Panc1 (cell line): ENCODE measurements around the gene SPAG6. TPM values are rescaled to one million over a fixed set of nuclear protein-coding genes. Genes with fewer than 3 reads are reported as not detected.

Experiments used
- ATAC-seq: fragments of 200-7000 bp; cut with Tn5 transposase; 2 replicates; pipeline ENCODE4 v1.9.1; 2020; ENCODE audit warnings: mild to moderate bottlenecking, moderate library complexity
- Bru-seq: library from RNA; stranded (reverse); fragments of 400-500 nt; gene quantifications from one replicate; lab custom pipeline; 2021; lab: Mats Ljungman, UMichigan
- BruChase-seq, 2 experiments: library from RNA; stranded (reverse); fragments of 400-500 nt; gene quantifications; one replicate each; lab custom pipeline; 2021; lab: Mats Ljungman, UMichigan
- BruUV-seq: library from RNA; stranded (reverse); fragments of 400-500 nt; replicated peaks from 2 replicates; lab custom pipeline; 2021; lab: Mats Ljungman, UMichigan
- CTCF ChIA-PET: fragments of 300-600 bp; sonication (Branson Sonifier 250); formaldehyde crosslinking; loops from one replicate; lab custom pipeline; 2022; ENCODE audit warnings: antibody characterized with exemption; lab: Charles Lee
- POLR2A ChIA-PET: fragments of 300-600 bp; sonication (Branson Sonifier 250); formaldehyde crosslinking; loops from one replicate; lab custom pipeline; 2022; ENCODE audit warnings: antibody characterized with exemption; lab: Charles Lee
- DNase-seq: peaks from one replicate; pipeline ENCODE4 v3.0.0-alpha.2; 2010; ENCODE audit warnings: low read depth, low spot score
- H3K27ac ChIP-seq: 2 replicates; pipeline ENCODE4 v1.5.1; 2011; ENCODE audit warnings: mild to moderate bottlenecking, low read length, inconsistent platforms
- H3K27me3 ChIP-seq: fragments of 200-500 bp; sonication (Bioruptor generic); 2 replicates; pipeline ENCODE4 v1.6.0; 2014; ENCODE audit warnings: low read length, inconsistent platforms; ENCODE audit not compliant: control insufficient read depth, insufficient read depth
- H3K36me3 ChIP-seq: fragments of 200-500 bp; sonication (Bioruptor generic); 2 replicates; pipeline ENCODE4 v1.5.1; 2014; ENCODE audit warnings: inconsistent platforms, mild to moderate bottlenecking, low read length, moderate library complexity; ENCODE audit not compliant: control insufficient read depth, insufficient read depth
- H3K4me1 ChIP-seq: 2 replicates; pipeline ENCODE4 v1.5.1; 2011; ENCODE audit warnings: inconsistent platforms, mild to moderate bottlenecking, low read length, moderate library complexity; ENCODE audit not compliant: control insufficient read depth, insufficient read depth
- H3K4me3 ChIP-seq, 2 experiments: 2 replicates each; pipeline ENCODE4 v1.5.1; 2011 to 2012; ENCODE audit warnings: low read depth in 2 of 2, low read length in 2 of 2, mild to moderate bottlenecking in 2 of 2, inconsistent platforms in 1 of 2, moderate library complexity in 1 of 2
- H3K9me3 ChIP-seq: fragments of 200-500 bp; sonication (Bioruptor generic); 2 replicates; pipeline ENCODE4 v1.5.1; 2014; ENCODE audit warnings: low read depth, mild to moderate bottlenecking, inconsistent platforms, low read length, moderate library complexity; ENCODE audit not compliant: control insufficient read depth, insufficient read depth
- POLR2AphosphoS5 ChIP-seq: IDR thresholded peaks from 2 replicates; pipeline ENCODE4 v1.6.1; 2012; ENCODE audit warnings: mild to moderate bottlenecking, low read depth, low read length, moderate library complexity
- SIN3A ChIP-seq: IDR thresholded peaks from 2 replicates; pipeline ENCODE4 v1.6.1; 2012; ENCODE audit warnings: low read depth, mild to moderate bottlenecking, low read length, moderate library complexity, borderline replicate concordance; ENCODE audit not compliant: insufficient read depth
- TCF7L2 ChIP-seq: IDR thresholded peaks from 2 replicates; pipeline ENCODE4 v1.6.1; 2011; ENCODE audit warnings: mild to moderate bottlenecking, low read depth, low read length, inconsistent platforms
- in situ Hi-C: cut with HindIII; loops from 2 replicates; pipeline ENCODE4 v1.10.0; 2016; ENCODE audit warnings: low sequenced_read_pairs, low pct_unique_long_range_greater_than_20kb
- intact Hi-C: fragments of 100-400 bp; cut with micrococcal nuclease; formaldehyde crosslinking; loops from one replicate; pipeline ENCODE4 v1.10.0; 2022; ENCODE audit not compliant: unreplicated experiment
- long read RNA-seq: library from polyadenylated mRNA; unstranded; transcript quantifications from one replicate; pipeline ENCODE4 v2.0.0, GENCODE V29; 2021; ENCODE audit not compliant: unreplicated experiment
- polyA plus RNA-seq: library from polyadenylated mRNA; unstranded; fragments of >200 nt; gene quantifications from one replicate; pipeline ENCODE4 v1.2.1, GENCODE V29; 2012; ENCODE audit warnings: missing spikeins; ENCODE audit not compliant: insufficient read length
- total RNA-seq: library from RNA; stranded (reverse); gene quantifications from one replicate; pipeline ENCODE4 v1.2.1, GENCODE V29; 2021; ENCODE audit not compliant: unreplicated experiment
- TF ChIP-seq, protein P1 (sequence below): fragments of 450-650 bp; IDR thresholded peaks from 2 replicates; pipeline ENCODE4 v1.5.1; 2017; ENCODE audit warnings: mild to moderate bottlenecking
- TF ChIP-seq, protein P2 (sequence below), 2 experiments: IDR thresholded peaks; 2 replicates each; pipeline ENCODE4 v1.6.1; 2011 to 2012; ENCODE audit warnings: low read depth in 2 of 2, control low read depth in 1 of 2, low read length in 1 of 2, mild to moderate bottlenecking in 1 of 2, moderate library complexity in 1 of 2; ENCODE audit not compliant: insufficient read depth in 1 of 2

SPAG6 gene
- not detected for total RNA-seq
- polyA plus RNA-seq = not detected
- percentile 14 among the genes with signal in this experiment for Bru-seq, nascent RNA
- BruChase-seq, experiment 1, labeled RNA remaining after a 2-hour chase = percentile 13 among the genes with signal in this experiment
- BruChase-seq, experiment 2, labeled RNA remaining after a 6-hour chase = percentile 15 among the genes with signal in this experiment
- long read RNA-seq = 0 reads

DNA sequence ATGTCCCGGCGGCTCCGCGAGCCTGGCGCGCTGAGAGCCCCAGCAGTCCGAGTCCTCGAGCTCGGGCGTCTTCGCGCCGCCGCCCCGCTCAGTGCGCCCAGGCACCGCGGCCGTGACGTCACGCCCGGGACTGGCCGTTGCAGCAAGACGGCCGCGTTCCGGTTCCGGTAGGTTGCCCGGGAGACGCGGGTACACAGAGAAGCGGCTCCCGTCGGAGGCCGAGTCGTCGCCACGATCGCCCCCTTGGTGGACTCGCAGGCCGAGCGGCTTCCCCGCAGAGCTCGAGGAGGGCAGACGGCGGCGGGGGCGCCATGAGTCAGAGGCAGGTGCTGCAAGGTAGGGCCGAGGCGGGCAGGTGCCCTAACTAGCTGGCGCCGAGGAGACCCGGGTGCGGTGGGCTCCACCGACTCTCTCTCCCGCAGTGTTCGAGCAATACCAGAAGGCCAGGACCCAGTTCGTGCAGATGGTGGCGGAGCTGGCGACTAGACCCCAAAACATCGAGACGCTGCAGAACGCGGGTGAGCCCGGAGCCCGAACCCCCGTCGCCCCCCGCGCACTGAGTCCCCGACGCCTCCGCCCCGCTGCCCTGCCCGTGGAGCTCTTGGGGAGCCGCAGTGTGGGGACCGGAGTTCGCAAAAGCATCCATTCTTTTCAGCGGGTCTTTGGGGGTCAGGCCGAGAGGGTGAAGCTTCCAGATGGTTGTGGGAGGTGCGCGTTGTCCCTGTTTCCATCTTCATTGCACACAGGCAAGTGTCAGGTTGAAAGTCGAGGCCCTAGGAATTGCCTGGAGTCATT is at the start of gene SPAG6:
Gene SPAG6, plus strand, starts transcription at position 196 of the 795 bp plus-strand sequence. Its CDS starts 116 bp downstream, at position 312.
- in situ Hi-C loops = no loop called here
- Histone ChIP-seq H3K27ac (no peak within 1 kb of the TSS), H3K4me1 (no peaks in the 10 kb centered on the region; the same call in 1 of the 2 replicates), H3K36me3 (no peaks in the 10 kb centered on the region), H3K9me3 (no peaks in the 10 kb centered on the region), H3K4me3 (no peak within 1 kb of the TSS; a peak in 1 of 4 replicates), H3K27me3 (peaks cover 26% of the 10 kb centered on the region)
- no TSS peak for BruUV-seq
- ChIA-PET CTCF (no interaction called here), POLR2A (no interaction called here)
- no peak for ATAC-seq
- intact Hi-C loops = no loop called here
- TF ChIP-seq, protein P1, sequence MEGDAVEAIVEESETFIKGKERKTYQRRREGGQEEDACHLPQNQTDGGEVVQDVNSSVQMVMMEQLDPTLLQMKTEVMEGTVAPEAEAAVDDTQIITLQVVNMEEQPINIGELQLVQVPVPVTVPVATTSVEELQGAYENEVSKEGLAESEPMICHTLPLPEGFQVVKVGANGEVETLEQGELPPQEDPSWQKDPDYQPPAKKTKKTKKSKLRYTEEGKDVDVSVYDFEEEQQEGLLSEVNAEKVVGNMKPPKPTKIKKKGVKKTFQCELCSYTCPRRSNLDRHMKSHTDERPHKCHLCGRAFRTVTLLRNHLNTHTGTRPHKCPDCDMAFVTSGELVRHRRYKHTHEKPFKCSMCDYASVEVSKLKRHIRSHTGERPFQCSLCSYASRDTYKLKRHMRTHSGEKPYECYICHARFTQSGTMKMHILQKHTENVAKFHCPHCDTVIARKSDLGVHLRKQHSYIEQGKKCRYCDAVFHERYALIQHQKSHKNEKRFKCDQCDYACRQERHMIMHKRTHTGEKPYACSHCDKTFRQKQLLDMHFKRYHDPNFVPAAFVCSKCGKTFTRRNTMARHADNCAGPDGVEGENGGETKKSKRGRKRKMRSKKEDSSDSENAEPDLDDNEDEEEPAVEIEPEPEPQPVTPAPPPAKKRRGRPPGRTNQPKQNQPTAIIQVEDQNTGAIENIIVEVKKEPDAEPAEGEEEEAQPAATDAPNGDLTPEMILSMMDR = no peak
- no peak for TF ChIP-seq TCF7L2
- TF ChIP-seq, protein P2, sequence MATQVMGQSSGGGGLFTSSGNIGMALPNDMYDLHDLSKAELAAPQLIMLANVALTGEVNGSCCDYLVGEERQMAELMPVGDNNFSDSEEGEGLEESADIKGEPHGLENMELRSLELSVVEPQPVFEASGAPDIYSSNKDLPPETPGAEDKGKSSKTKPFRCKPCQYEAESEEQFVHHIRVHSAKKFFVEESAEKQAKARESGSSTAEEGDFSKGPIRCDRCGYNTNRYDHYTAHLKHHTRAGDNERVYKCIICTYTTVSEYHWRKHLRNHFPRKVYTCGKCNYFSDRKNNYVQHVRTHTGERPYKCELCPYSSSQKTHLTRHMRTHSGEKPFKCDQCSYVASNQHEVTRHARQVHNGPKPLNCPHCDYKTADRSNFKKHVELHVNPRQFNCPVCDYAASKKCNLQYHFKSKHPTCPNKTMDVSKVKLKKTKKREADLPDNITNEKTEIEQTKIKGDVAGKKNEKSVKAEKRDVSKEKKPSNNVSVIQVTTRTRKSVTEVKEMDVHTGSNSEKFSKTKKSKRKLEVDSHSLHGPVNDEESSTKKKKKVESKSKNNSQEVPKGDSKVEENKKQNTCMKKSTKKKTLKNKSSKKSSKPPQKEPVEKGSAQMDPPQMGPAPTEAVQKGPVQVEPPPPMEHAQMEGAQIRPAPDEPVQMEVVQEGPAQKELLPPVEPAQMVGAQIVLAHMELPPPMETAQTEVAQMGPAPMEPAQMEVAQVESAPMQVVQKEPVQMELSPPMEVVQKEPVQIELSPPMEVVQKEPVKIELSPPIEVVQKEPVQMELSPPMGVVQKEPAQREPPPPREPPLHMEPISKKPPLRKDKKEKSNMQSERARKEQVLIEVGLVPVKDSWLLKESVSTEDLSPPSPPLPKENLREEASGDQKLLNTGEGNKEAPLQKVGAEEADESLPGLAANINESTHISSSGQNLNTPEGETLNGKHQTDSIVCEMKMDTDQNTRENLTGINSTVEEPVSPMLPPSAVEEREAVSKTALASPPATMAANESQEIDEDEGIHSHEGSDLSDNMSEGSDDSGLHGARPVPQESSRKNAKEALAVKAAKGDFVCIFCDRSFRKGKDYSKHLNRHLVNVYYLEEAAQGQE (IDR thresholded peaks at IDR 0.05; ENCODE audit: insufficient read depth in 1 of 2, low read depth in 2 of 2, low read length in 1 of 2) = no peak
- no peak for TF ChIP-seq SIN3A
- no peak for TF ChIP-seq POLR2AphosphoS5
- no peak for DNase-seq

DNA sequence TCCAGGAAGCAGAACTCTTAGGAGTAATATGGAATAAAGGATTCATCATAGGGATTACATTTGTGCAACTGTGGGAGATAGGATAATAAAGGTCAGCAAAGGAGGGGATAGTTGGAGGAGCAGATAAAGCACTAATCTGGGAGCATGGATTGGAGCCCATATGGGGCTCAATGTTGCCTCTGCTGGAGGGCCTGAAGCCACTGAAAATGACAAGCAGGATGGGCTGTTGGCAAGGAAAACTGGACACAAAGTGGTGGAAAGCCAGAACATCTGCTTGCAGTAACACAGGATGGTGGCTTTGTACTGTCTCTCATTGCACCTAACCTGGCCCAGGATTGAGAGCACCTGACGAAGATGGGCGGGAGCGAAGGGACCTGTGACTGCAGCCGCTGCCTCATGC is 44.1 kb upstream of the SPAG6 start:
- ATAC-seq (no peak), DNase-seq (no peak)
- Histone ChIP-seq H3K27me3 (no peaks in the 10 kb centered on the region), H3K4me1 (no peaks in the 10 kb centered on the region), H3K27ac (no peak overlapping the region), H3K36me3 (no peaks in the 10 kb centered on the region), H3K9me3 (no peaks in the 10 kb centered on the region), H3K4me3 (no peak overlapping the region)
- in situ Hi-C loops = no loop called here
- POLR2A ChIA-PET = no interaction called here
- TF ChIP-seq TCF7L2 (no peak), POLR2AphosphoS5 (no peak)
- CTCF ChIA-PET = no interaction called here
- no TSS peak for BruUV-seq
- intact Hi-C loops = no loop called here
